ENCODE measurements around the gene RHOXF1. TPM values are rescaled to one million over a fixed set of nuclear protein-coding genes. Genes with fewer than 3 reads are reported as not detected.

Gene RHOXF1
- total and polyA plus RNA-seq, 2 donors (not counting 1 experiment from before 2014, with no cell fraction given): 2.8 TPM; not detected in 1

DNA sequence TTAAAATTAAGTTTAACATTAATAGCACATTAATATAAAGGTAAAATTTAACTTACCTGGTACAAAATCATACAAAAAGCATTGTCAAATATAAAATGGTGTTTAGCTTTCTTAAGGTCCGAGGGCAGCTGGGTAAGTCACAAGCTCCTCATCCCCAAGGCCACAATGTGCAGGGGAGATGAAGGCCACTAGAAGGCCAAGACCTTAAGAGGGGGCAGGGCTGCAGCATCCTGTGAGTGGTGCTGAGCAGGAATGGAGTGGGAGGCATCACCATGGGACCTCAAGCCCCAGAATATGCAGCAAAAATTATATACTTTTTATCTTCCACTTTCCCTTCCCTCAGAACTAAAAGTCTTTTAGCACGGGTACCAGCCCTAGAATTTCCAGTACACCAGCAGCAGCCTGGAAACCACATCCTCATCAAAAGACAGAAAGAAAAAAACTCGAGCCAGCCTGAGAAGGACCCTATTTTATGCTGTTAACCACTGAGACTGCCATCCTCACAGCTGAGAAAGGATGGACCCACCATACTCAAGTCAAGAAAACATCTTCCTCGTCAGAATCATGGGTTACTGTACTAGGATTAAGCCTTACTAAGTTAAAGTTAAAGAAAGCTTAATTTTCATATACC is 29.7 kb upstream of the RHOXF1 start:
- Mint-ChIP-seq H3K4me3 (no peak overlapping the region), H3K27ac (no peak overlapping the region), H3K9me3 (ENCODE audit: insufficient read depth) (no peaks in the 10 kb centered on the region), H3K4me1 (no peaks in the 10 kb centered on the region), H3K27me3 (no peaks in the 10 kb centered on the region)
- CTCF ChIA-PET: no interaction called here
- WGBS (ENCODE audit: insufficient coverage): no CpG with 5 or more reads among the region's 4 CpGs
- H3K36me3 ChIP-seq (replicated peaks in 1 of 2; ENCODE audit: control extremely low read depth in 1 of 2, control insufficient read depth in 1 of 2, extremely low read depth in 1 of 2, insufficient read depth in 2 of 2, low read length in 1 of 2): no peaks in the 10 kb centered on the region
- H3K4me3 ChIP-seq (ENCODE audit: control extremely low read depth in 1 of 5, extremely low read depth in 1 of 5, insufficient read depth in 1 of 5, low read depth in 2 of 5, low read length in 4 of 5): no peak overlapping the region
- H3K9ac ChIP-seq (ENCODE audit: low read length): no peak overlapping the region
- TF ChIP-seq, protein P1, sequence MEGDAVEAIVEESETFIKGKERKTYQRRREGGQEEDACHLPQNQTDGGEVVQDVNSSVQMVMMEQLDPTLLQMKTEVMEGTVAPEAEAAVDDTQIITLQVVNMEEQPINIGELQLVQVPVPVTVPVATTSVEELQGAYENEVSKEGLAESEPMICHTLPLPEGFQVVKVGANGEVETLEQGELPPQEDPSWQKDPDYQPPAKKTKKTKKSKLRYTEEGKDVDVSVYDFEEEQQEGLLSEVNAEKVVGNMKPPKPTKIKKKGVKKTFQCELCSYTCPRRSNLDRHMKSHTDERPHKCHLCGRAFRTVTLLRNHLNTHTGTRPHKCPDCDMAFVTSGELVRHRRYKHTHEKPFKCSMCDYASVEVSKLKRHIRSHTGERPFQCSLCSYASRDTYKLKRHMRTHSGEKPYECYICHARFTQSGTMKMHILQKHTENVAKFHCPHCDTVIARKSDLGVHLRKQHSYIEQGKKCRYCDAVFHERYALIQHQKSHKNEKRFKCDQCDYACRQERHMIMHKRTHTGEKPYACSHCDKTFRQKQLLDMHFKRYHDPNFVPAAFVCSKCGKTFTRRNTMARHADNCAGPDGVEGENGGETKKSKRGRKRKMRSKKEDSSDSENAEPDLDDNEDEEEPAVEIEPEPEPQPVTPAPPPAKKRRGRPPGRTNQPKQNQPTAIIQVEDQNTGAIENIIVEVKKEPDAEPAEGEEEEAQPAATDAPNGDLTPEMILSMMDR (IDR thresholded peaks at IDR 0.05): no peak
- no peak for TF ChIP-seq EZH2 (IDR thresholded peaks at IDR 0.05; ENCODE audit: borderline replicate concordance, insufficient read depth, low read depth, low read length, poor library complexity, severe bottlenecking)
- no peak overlapping the region for H3K4me2 ChIP-seq (replicated peaks; ENCODE audit: low read depth, low read length, poor library complexity, severe bottlenecking)
- no peaks in the 10 kb centered on the region for H4K20me1 ChIP-seq (ENCODE audit: control insufficient read depth, insufficient read depth, low read length, poor library complexity, severe bottlenecking)
- no peak for DNase-seq
- peaks cover 0 to 10% (median 0%) of the 10 kb centered on the region in 3 donors for H3K9me3 ChIP-seq (ENCODE audit: control extremely low read depth in 1 of 3, control insufficient read depth in 2 of 3, insufficient read depth in 1 of 3, low read length in 2 of 3)
- POLR2A ChIA-PET: no interaction called here
- intact Hi-C loops (cut with micrococcal nuclease): no loop called here
- no peak for ATAC-seq (ENCODE audit: low read depth)
- H2AFZ ChIP-seq (ENCODE audit: insufficient read depth, low read depth, low read length, poor library complexity, severe bottlenecking): no peak overlapping the region
- no peaks in the 10 kb centered on the region for H3K27me3 ChIP-seq (replicated peaks in 1 of 4; ENCODE audit: control extremely low read depth in 1 of 4, control insufficient read depth in 3 of 4, insufficient read depth in 4 of 4, low read length in 3 of 4)
- H3K4me1 ChIP-seq (ENCODE audit: control insufficient read depth in 2 of 2, insufficient read depth in 2 of 2, low read length in 2 of 2): no peaks in the 10 kb centered on the region
- no peak overlapping the region for H3K27ac ChIP-seq (ENCODE audit: low read length in 2 of 2)
- no peaks in the 10 kb centered on the region for H3K79me2 ChIP-seq (ENCODE audit: control insufficient read depth, insufficient read depth, low read length)

DNA sequence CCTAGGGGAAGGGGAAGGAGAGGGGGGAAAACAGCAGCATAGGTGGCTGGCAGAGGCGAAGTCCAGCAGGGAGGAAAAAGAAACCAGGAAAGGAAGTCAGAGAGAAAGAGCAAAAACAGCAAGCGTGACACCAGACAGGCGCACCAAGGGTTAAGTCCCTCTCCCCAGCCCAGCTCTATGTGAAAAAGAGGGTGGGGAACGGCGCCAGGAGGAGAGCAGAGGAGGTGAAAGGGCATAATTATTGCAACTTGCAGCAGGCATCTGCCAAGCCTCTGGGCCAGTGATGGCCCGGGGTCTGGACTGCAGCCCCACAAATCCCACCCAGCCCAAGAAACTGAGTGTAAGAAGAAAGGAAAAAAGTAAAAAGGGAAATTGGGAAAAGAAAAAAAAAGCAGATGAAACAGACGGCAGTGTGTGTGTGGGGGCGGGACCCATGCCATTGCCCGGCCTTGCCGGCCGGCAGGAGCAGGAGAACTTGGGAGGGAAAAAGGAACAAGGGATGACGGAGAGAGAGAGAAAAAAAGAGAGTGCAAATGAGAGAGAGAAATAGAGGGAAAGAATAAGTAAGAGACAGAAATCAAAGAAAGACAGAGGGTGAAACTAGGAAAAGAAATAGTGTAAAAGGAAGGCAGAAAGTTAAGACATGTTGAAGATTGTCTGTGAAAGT is 28.6 kb upstream of the RHOXF1 start:
- Histone ChIP-seq H3K9ac (ENCODE audit: low read length) (no peak overlapping the region), H3K4me2 (replicated peaks; ENCODE audit: low read depth, low read length, poor library complexity, severe bottlenecking) (no peak overlapping the region), H3K36me3 (replicated peaks in 1 of 2; ENCODE audit: control extremely low read depth in 1 of 2, control insufficient read depth in 1 of 2, extremely low read depth in 1 of 2, insufficient read depth in 2 of 2, low read length in 1 of 2) (no peaks in the 10 kb centered on the region), H3K4me1 (ENCODE audit: control insufficient read depth in 2 of 2, insufficient read depth in 2 of 2, low read length in 2 of 2) (no peaks in the 10 kb centered on the region), H3K27me3 (replicated peaks in 1 of 4; ENCODE audit: control extremely low read depth in 1 of 4, control insufficient read depth in 3 of 4, insufficient read depth in 4 of 4, low read length in 3 of 4) (no peaks in the 10 kb centered on the region), H3K79me2 (ENCODE audit: control insufficient read depth, insufficient read depth, low read length) (no peaks in the 10 kb centered on the region), H3K9me3 (ENCODE audit: control extremely low read depth in 1 of 3, control insufficient read depth in 2 of 3, insufficient read depth in 1 of 3, low read length in 2 of 3) (peaks cover 0 to 10% (median 0%) of the 10 kb centered on the region in 3 donors), H2AFZ (ENCODE audit: insufficient read depth, low read depth, low read length, poor library complexity, severe bottlenecking) (no peak overlapping the region), H4K20me1 (ENCODE audit: control insufficient read depth, insufficient read depth, low read length, poor library complexity, severe bottlenecking) (no peaks in the 10 kb centered on the region), H3K27ac (ENCODE audit: low read length in 2 of 2) (no peak overlapping the region), H3K4me3 (ENCODE audit: control extremely low read depth in 1 of 5, extremely low read depth in 1 of 5, insufficient read depth in 1 of 5, low read depth in 2 of 5, low read length in 4 of 5) (no peak overlapping the region)
- Mint-ChIP-seq H3K27ac (no peak overlapping the region), H3K27me3 (no peaks in the 10 kb centered on the region), H3K4me3 (no peak overlapping the region), H3K4me1 (no peaks in the 10 kb centered on the region), H3K9me3 (ENCODE audit: insufficient read depth) (no peaks in the 10 kb centered on the region)
- POLR2A ChIA-PET: no interaction called here
- DNase-seq (no peak), ATAC-seq (ENCODE audit: low read depth) (no peak)
- no peak for TF ChIP-seq EZH2 (IDR thresholded peaks at IDR 0.05; ENCODE audit: borderline replicate concordance, insufficient read depth, low read depth, low read length, poor library complexity, severe bottlenecking)
- TF ChIP-seq, protein P1 (IDR thresholded peaks at IDR 0.05): no peak
- intact Hi-C loops (cut with micrococcal nuclease): no loop called here
- WGBS (ENCODE audit: insufficient coverage): 100% methylated on average over 1 of the region's 12 CpGs
- CTCF ChIA-PET: no interaction called here
